Renal cortical epithelial cell (primary cell): Measurements from ENCODE around the gene HNRNPM. TPM values are rescaled to one million over a fixed set of nuclear protein-coding genes. Genes with fewer than 3 reads are reported as not detected.

Experiments
- DNase-seq: peaks from one replicate; pipeline ENCODE4 v3.0.0-alpha.2; 2011; ENCODE audit warnings: low read depth
- total RNA-seq: library from RNA; depleted of rRNA; stranded (reverse); fragments of >200 nt; gene quantifications from 2 replicates; pipeline ENCODE4 v1.2.3, GENCODE V29; 2014

Gene HNRNPM
- total RNA-seq, 1 donor from 2014 or later: 98.8 TPM

DNA sequence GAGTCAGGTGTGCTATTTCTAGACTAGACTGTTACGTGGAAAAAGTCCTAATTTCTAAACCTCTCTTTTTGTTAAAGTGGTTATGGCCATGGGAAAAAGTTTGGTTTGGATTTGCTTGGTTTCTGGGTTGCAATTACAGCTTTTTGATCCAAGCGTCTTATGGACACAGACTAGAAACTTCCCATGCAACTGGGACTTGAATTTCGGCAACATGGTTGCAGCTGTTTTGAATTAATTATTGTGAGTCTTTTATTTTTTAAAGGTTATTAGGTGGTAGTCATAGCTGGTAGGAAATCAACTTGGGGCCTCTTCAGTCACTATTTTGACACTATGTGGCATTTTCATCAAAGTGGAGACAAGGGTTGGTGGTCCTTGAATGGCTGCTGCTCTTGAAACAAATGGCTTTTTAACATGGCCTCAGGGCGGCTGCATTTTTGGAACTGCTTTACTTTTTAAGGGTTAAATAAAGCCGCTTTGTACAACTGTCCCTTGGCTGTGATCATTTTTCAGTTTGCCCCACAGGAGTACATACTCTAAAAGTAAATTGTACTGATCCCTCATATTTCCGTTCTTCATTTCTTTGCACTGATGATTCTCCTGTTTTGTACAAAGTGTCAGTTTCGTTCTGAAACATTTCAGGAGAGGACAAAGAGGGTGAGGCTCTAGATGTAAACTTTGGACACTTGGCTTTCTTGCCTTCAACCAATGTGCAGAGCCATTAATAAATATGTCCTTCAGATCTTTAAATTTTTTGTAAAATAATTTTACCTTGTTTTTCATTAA is 15.9 kb downstream of the HNRNPM start:
- no peak for DNase-seq

- no peak for DNase-seq
Measured at GRCh38 chr19:8461376-8461775, 16.6 kb downstream of the HNRNPM start.

GRCh38 chr19:8461891-8462290 is 17.1 kb downstream of the HNRNPM start:
- DNase-seq: no peak

GRCh38 chr19:8462571-8462970 is 17.8 kb downstream of the HNRNPM start:
- no peak for DNase-seq

GRCh38 chr19:8463365-8463764 is 18.6 kb downstream of the HNRNPM start:
- DNase-seq: no peak

GRCh38 chr19:8466018-8466417 is 21.2 kb downstream of the HNRNPM start:
- DNase-seq: no peak

- no peak for DNase-seq
Measured at GRCh38 chr19:8468124-8468523, 23.3 kb downstream of the HNRNPM start.

GRCh38 chr19:8468761-8469373 is 24.1 kb downstream of the HNRNPM start:
- no peak for DNase-seq

GRCh38 chr19:8469613-8470368 is 25.0 kb downstream of the HNRNPM start:
- DNase-seq: no peak

- DNase-seq: no peak
Measured at GRCh38 chr19:8473648-8474476, 29.1 kb downstream of the HNRNPM start.

GRCh38 chr19:8475005-8475404 is 30.2 kb downstream of the HNRNPM start:
- no peak for DNase-seq

- DNase-seq: no peak
Measured at GRCh38 chr19:8476524-8476923, 31.7 kb downstream of the HNRNPM start.

DNA sequence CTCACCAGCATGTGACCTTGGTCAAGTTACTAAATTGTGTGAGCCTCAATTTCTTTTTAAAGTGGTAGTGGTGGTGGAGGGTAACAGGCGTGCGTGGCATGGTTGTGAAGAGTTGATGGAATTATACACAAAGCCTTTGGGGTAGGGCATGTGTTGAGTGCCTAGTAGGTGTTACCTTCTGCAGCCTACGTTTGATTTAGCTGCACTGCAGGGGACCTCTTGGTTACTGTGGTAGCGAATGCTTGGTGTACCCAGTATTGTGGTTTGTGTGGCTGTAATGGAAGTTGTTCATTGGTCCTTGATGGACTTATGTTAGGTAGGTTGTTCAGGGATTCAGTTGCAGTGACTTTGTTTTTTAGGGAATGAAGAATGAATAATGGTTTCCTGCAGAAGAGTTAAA is 33.1 kb downstream of the HNRNPM start:
- no peak for DNase-seq

- DNase-seq: no peak
Measured at GRCh38 chr19:8478598-8478997, 33.8 kb downstream of the HNRNPM start.

GRCh38 chr19:8481201-8481600 is 36.4 kb downstream of the HNRNPM start:
- no peak for DNase-seq

GRCh38 chr19:8481616-8482015 is 36.8 kb downstream of the HNRNPM start:
- DNase-seq: no peak

DNA sequence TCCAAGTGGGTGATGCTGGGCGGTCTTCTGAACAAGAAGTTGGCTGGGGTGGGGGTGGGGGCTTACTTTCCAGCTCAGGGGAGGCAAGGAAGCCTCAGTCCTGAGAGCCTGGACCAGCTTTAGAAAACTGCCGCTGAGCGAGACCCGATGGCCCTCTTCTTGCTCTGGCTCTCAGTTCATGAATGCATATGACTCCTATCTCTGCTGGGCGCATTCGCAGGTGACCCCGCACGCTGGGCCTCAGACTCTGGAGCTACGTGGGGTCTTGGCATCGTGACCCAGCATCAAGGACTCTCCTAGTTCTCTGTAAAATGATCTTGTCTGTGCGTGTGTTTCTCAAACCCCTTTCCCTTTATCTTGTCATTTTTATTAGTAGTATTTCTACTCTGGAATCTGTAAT is 37.9 kb downstream of the HNRNPM start:
- DNase-seq: no peak

GRCh38 chr19:8483165-8483564 is 38.4 kb downstream of the HNRNPM start:
- DNase-seq: no peak

DNA sequence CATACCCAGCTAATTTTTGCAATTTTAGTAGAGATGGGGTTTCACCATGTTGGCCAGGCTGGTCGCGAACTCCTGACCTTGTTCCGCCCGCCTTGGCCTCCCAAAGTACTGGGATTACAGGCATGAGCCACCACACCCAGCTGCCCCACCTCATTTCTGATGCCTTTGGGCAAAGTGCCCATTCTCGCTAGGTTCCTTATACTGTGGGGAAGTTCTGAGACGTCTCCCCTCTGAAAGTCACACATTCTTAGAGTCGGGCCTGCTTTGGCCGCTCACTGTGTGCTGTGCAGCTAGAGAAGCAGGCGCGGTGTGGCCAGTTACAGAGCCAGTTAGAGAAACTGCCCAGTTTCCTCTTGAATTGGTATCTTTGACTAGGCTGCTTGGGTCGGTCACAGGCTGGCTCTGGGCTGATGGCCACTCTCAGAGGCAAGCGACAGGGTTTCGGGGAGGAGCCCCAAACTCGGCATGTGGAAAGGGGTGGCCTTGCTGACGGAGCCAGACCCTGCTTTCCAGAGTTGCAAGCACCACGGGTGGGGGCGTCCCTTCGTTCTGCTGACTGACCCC is 39.6 kb downstream of the HNRNPM start:
- DNase-seq: no peak

GRCh38 chr19:8485561-8486371 is 41.0 kb downstream of the HNRNPM start:
- no peak for DNase-seq

DNA sequence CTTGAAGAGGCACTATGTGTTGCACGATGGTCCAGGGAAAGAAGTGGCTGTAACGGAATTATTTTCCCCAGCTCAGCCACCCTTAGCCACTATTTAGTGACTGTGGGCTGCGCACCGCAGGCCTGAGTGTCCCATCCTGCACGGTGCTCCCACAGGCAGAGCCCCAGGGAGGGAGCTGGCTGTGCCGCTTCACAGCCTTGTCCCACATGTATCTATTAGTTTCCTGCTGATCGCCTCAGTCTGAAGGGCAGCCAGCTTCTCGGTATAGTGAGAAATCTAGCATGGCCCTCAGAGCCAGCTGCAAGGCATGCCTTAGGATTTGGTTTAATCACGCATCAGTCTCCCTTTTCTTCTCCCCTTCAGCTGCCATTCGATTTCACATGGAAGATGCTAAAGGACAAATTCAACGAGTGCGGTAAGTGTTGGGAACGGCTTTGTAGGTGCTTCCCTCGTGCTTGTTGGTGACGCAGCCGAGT is 41.9 kb downstream of the HNRNPM start:
- DNase-seq: no peak
